ENCODE results near the gene LRP5. TPM values are rescaled to one million over a fixed set of nuclear protein-coding genes. Genes with fewer than 3 reads are reported as not detected.
A peak's percentile ranks its signal among the peaks of the same experiment; 100 is the strongest.
"Not testable (repeated sequence)": the region's sequence is repeated elsewhere in the genome, so short reads cannot be mapped to it uniquely, and the experiment has no call there.

Gene LRP5
- total and polyA plus RNA-seq, 10 donors, result 3.9 to 21.8 (median 14.1) TPM

DNA sequence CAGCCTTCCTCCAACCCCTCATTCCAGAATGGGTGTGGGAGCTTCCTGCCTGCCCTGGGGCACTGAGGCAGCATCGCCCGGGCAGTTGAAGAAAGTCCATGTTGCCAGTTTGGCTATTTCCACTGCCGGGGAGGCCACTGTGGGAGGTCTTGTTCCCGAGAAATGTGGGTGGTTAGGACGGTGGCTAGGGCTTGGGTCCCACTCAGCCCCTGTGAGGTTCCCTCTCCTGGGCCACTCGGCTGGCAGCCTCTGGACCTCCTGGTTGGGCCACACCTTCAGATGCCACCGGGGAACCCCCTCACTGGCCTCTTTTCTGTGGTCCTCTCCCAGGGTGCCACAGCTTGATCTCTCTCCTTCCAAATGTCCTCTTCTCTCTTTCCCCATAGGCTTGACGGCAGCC lies 143.1 kb downstream of the LRP5 start:
- Histone ChIP-seq H3K27ac (no peak overlapping the region), H3K36me3 (no peaks in the 10 kb centered on the region), H3K27me3 (replicated peaks in 1 of 7) (no peaks in the 10 kb centered on the region), H3K4me1 (peaks cover 0 to 9% (median 6%) of the 10 kb centered on the region in 6 donors), H3K4me3 (no peak overlapping the region), H3K9me3 (no peaks in the 10 kb centered on the region)
- 73 to 92% (median 79%) methylated on average over 8 of the region's 8 CpGs for WGBS, 5 donors
- intact Hi-C loops (cut with DNase I; ENCODE audit: low total_unique reads), result no loop called here
- peak; percentile 54 for DNase-seq
- TF ChIP-seq CTCF (IDR thresholded peaks at IDR 0.05 in 8 of 11, conservative IDR thresholded peaks at IDR 0.05 in 3 of 11), result no peak
- no peak for TF ChIP-seq POLR2AphosphoS5 (IDR thresholded peaks at IDR 0.05)
- TF ChIP-seq POLR2A (IDR thresholded peaks at IDR 0.05), result no peak

DNA sequence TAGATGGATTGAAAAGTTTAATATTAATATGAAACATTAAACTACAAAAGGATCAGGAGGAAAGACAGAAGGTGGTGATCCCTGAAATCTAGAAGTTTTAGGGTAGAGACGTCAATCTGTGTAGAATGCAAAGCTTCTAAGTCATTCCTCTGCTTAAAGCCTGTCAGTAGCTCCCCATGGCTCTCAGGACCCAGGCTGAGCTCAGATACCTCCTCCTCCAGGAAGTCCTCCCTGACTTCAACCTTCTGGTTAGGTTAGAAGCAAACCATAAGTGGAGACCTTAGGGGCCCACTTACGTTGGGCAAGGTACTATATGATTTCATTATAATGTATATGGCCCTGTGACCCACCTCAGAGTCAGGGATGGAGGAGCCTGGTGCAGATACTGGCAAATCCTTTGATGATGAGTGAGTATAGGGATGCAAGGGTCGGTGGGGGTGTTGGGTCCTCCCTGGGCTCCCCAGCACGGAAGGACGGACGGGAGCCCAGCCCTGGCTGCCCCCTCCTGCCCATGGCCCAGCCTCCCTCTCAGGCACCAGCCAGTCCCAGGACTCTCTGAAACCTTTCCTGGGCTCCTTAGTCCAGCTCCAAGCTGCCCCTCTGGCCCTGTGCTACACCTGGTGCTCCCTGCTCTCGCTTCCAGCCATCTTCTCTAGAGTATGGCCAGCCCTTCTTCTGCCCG lies 145.0 kb downstream of the LRP5 start:
- DNase-seq, result no peak
- Histone ChIP-seq H3K36me3 (no peaks in the 10 kb centered on the region), H3K4me3 (no peak overlapping the region), H3K27me3 (replicated peaks in 1 of 7) (no peaks in the 10 kb centered on the region), H3K4me1 (peaks cover 4 to 20% (median 16%) of the 10 kb centered on the region in 6 donors), H3K9me3 (no peaks in the 10 kb centered on the region), H3K27ac (no peak overlapping the region)
- WGBS, 5 donors, result 75 to 94% (median 76%) methylated on average over 7 to 8 of the region's 8 CpGs
- intact Hi-C loops (cut with DNase I; ENCODE audit: low total_unique reads), result no loop called here
- TF ChIP-seq POLR2A (IDR thresholded peaks at IDR 0.05) (no peak), CTCF (IDR thresholded peaks at IDR 0.05 in 8 of 11, conservative IDR thresholded peaks at IDR 0.05 in 3 of 11) (no peak), POLR2AphosphoS5 (IDR thresholded peaks at IDR 0.05) (no peak)

GRCh38 chr11:68457898-68458249 lies 145.5 kb downstream of the LRP5 start:
- intact Hi-C loops (cut with DNase I; ENCODE audit: low total_unique reads), result no loop called here
- no peak for TF ChIP-seq CTCF (IDR thresholded peaks at IDR 0.05 in 8 of 11, conservative IDR thresholded peaks at IDR 0.05 in 3 of 11)
- no peak for TF ChIP-seq POLR2AphosphoS5 (IDR thresholded peaks at IDR 0.05)
- no peak for TF ChIP-seq POLR2A (IDR thresholded peaks at IDR 0.05)
- WGBS, 5 donors, result 86 to 93% (median 89%) methylated on average over 7 of the region's 7 CpGs
- no peaks in the 10 kb centered on the region for H3K27me3 ChIP-seq (replicated peaks in 1 of 7)
- no peaks in the 10 kb centered on the region for H3K9me3 ChIP-seq
- peak; percentile 78 for DNase-seq
- no peak overlapping the region for H3K4me3 ChIP-seq
- peaks cover 9 to 25% (median 21%) of the 10 kb centered on the region in 6 donors for H3K4me1 ChIP-seq
- H3K27ac ChIP-seq, result no peak overlapping the region
- H3K36me3 ChIP-seq, result no peaks in the 10 kb centered on the region

- H3K27ac ChIP-seq; intact Hi-C loops (cut with DNase I; ENCODE audit: low total_unique reads); H3K36me3 ChIP-seq; H3K4me3 ChIP-seq; H3K27me3 ChIP-seq (replicated peaks in 1 of 7); H3K9me3 ChIP-seq: not testable (repeated sequence)
- peak; percentile 32 for DNase-seq
- 85 to 95% (median 93%) methylated on average over 6 of the region's 6 CpGs for WGBS, 5 donors
- H3K4me1 ChIP-seq, result peaks cover 13 to 30% (median 26%) of the 10 kb centered on the region in 6 donors
Observed at GRCh38 chr11:68458340-68458739, 145.9 kb downstream of the LRP5 start.
